ENCODE data around the gene PACSIN1.

DNA sequence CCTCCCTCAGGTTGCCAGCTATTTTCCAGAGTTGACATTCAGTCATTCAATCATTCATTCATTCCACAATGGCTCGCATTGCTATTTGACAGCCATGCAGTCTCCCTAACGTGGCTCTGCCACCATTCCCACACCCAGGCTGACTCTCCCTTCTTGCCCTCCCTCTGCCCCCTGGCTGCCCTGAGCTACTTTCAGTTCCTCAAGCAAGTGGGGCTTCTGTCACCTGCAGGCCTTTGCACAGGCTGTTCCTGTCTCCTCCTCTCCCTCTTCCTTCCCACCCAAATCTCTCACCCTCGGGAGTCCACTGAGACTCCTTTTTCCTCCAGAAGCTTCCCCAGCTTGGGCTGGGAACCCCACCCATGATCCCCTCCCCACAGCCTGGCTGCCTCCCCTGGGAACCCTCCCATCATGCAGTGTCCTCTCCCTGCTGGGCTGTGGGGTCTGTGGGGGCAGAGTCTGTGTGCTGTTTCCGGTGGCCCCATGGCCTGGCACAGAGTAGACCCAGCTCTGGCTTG lies 2.6 kb downstream of the PACSIN1 start:
- TF ChIP-seq, protein P1, sequence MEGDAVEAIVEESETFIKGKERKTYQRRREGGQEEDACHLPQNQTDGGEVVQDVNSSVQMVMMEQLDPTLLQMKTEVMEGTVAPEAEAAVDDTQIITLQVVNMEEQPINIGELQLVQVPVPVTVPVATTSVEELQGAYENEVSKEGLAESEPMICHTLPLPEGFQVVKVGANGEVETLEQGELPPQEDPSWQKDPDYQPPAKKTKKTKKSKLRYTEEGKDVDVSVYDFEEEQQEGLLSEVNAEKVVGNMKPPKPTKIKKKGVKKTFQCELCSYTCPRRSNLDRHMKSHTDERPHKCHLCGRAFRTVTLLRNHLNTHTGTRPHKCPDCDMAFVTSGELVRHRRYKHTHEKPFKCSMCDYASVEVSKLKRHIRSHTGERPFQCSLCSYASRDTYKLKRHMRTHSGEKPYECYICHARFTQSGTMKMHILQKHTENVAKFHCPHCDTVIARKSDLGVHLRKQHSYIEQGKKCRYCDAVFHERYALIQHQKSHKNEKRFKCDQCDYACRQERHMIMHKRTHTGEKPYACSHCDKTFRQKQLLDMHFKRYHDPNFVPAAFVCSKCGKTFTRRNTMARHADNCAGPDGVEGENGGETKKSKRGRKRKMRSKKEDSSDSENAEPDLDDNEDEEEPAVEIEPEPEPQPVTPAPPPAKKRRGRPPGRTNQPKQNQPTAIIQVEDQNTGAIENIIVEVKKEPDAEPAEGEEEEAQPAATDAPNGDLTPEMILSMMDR (IDR thresholded peaks at IDR 0.05): no peak
- TF ChIP-seq POLR2A (IDR thresholded peaks at IDR 0.05): no peak

All from stomach (tissue), 4 donors.